Activated CD8-positive, alpha-beta memory T cell treated with anti-CD3 and anti-CD28 coated beads for 24 hours (primary cell): ENCODE results near the gene KRTAP9-6.
"Not testable (repeated sequence)": the region's sequence is repeated elsewhere in the genome, so short reads cannot be mapped to it uniquely, and the experiment has no call there.

Experiments
- DNase-seq: peaks from one replicate; pipeline ENCODE4 v3.0.0-alpha.2; 2020

Gene KRTAP9-6, protein sequence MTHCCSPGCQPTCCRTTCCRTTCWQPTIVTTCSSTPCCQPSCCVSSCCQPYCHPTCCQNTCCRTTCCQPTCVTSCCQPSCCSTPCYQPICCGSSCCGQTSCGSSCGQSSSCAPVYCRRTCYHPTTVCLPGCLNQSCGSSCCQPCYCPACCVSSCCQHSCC

DNA sequence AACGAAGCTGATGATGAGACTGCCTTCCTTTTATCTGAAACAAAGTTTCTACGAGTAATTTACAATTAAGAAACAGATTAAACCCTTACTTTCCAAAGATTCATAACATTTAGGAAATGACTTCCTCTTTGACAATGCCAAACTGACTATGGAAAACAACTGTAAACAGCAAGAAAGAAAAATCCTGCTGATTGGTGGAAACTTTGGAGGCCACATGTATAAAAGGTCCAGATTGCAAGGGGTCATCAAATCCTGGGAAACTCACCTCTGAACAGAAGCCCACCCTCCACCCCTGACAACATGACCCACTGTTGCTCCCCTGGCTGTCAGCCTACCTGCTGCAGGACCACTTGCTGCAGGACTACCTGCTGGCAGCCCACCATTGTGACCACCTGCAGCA lies at the start of gene KRTAP9-6:
Gene KRTAP9-6 (plus strand): TSS at position 301 of the 400 bp plus-strand sequence. CDS start 0 bp downstream, at position 301.
- no peak for DNase-seq

DNA sequence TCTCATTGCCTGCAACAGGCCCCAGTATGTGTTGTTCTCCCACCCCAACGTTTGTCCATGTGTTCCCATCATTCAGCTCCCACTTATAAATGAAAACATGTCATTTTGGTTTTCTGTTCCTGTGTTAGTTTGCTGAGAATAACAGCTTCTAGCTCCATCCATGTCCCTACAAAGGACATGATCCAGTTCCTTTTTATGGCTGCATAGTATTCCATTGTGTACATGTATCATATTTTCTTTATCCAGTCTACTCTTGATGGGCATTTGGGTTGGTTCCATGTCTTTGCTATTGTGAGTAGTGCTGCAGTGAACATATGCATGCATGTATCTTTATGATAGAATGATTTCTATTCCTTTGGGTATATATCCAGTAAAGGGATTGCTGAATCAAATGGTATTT lies 49.5 kb upstream of the KRTAP9-6 start:
- no peak for DNase-seq

DNA sequence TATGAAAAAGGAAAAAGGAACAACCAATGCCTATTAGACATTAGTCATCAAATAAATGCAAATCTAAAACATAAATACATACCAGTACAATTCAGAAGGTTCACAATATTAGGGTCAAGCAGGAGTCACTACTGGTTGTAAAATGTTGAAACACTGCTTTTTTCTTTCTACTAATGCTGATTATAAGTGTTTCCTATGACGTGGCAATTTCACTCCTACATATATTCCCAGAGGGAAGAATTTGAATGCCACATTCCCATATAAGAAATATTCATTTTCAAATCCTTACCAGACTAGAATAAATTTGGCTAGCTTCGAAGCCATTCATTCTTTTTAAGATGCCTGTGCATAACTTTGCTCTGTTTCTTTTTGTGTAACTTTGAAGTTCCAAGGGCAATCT lies 41.4 kb upstream of the KRTAP9-6 start:
- DNase-seq = no peak

DNA sequence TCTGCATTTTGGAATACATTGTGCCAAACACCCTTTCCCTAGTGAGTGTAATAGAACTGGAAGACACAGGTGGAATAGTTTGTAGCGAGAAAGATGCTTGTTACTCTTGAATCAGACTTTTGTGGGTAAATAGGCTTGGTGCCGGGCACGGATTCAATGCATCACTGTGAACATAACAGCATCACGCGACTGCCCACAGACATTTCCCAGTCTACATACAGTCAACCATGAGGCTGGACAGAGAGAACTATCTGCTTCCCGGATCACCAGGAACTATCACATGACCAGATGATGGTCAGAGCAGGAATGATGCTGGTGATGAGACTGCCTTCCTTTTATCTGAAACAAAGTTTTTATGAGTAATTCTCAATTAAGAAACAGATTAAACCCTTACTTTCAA lies 39.1 kb upstream of the KRTAP9-6 start:
- no peak for DNase-seq

DNA sequence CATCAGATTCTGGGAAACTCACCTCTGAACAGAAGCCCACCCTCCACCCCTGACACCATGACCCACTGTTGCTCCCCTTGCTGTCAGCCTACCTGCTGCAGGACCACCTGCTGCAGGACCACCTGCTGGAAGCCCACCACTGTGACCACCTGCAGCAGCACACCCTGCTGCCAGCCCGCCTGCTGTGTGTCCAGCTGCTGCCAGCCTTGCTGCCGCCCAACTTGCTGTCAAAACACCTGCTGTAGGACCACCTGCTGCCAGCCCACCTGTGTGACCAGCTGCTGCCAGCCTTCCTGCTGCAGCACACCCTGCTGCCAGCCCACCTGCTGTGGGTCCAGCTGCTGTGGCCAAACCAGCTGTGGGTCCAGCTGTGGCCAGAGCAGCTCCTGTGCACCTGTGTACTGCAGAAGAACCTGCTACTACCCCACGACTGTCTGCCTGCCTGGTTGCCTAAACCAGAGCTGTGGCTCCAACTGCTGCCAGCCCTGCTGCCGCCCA lies 38.5 kb upstream of the KRTAP9-6 start, which contains the start of gene KRTAP9-2:
Gene KRTAP9-2 (plus strand): TSS at position 51 of the 498 bp plus-strand sequence. CDS start 7 bp downstream, at position 58.
- DNase-seq = not testable (repeated sequence)

DNA sequence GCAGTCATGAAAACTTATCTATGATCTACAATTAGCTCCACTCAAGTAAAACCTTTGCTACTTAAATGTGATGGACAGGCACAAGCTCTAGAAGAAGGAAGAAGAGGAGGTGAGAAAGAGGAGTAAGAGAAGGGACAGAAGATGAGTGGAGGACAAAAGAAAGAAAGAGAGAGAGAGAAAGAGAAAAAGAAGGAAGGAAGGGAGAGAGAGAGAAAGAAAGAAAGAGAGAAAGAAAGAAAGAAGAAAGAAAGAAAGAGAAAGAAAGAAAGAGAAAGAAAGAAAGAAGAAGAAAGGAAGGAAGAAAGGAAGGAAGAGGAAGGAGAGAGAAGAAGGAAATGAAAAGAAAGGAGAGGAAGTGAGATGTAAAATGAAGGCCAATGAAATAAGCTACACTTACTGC lies 35.1 kb upstream of the KRTAP9-6 start:
- DNase-seq = no peak

DNA sequence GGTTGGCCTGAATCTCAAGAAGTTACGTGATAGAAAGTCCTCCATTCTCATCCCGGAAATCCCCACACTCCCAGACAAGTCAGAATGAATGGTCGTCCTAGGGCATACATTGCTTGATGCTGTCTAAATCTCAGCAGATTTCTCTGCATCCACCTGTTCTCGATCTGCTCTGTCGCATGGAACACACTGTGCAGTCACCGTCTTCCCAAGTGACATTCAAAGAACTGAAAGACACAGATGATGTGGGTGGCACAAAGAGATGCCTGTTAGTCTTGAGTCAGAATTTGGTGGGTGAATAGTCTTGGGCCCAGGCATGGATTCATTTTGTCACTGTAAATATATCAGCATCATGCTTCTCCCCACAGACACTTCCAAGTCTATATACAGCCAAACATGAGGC lies 33.4 kb upstream of the KRTAP9-6 start:
- no peak for DNase-seq

DNA sequence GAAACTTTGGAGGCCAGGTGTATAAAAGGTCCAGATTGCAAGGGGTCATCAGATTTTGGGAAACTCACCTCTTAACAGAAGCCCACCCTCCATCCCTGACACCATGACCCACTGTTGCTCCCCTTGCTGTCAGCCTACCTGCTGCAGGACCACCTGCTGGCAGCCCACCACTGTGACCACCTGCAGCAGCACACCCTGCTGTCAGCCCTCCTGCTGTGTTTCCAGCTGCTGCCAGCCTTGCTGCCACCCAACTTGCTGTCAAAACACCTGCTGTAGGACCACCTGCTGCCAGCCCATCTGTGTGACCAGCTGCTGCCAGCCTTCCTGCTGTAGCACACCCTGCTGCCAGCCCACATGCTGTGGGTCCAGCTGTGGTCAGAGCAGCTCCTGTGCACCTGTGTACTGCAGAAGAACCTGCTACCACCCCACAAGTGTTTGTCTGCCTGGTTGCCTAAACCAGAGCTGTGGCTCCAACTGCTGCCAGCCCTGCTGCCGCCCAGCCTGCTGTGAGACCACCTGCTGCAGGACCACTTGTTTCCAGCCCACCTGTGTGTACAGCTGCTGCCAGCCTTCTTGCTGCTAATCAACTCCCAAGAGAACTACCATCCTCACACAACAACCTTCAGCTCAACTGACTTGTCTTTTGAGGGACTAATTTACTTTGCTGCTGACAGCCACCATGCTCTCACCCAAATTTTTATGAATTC lies 32.6 kb upstream of the KRTAP9-6 start, which contains the start of gene KRTAP9-3:
Gene KRTAP9-3 (plus strand): TSS at position 51 of the 707 bp plus-strand sequence. CDS start 53 bp downstream, at position 104.
- DNase-seq = not testable (repeated sequence)

DNA sequence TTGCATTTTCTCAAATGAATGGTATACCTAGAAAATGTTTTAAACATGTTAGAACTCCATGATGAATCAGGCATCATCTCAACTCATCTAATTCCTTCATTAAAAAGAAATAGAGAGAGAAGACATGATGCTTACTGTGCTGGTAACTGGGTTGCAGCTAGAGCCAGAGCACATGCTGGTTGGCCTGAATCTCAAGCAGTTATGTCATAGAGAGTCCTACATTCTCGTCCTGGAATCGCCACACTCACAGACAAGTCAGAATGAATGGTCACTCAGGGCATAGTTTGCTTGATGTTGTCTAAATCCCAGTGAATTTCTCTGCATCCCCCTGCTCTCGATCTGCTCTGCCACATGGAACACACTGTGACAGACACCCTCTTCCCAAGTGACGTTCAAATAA lies 28.1 kb upstream of the KRTAP9-6 start:
- not testable (repeated sequence) for DNase-seq

DNA sequence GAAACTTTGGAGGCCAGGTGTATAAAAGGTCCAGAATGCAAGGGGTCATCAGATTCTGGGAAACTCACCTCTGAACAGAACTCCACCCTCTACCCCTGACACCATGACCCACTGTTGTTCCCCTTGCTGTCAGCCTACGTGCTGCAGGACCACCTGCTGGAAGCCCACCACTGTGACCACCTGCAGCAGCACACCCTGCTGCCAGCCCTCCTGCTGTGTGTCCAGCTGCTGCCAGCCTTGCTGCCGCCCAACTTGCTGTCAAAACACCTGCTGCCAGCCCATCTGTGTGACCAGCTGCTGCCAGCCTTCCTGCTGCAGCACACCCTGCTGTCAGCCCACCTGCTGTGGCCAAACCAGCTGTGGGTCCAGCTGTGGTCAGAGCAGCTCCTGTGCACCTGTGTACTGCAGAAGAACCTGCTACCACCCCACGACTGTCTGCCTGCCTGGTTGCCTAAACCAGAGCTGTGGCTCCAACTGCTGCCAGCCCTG lies 27.2 kb upstream of the KRTAP9-6 start, which contains the start of gene KRTAP9-8:
Gene KRTAP9-8 (plus strand): TSS at position 51 of the 489 bp plus-strand sequence. CDS start 53 bp downstream, at position 104.
- not testable (repeated sequence) for DNase-seq

DNA sequence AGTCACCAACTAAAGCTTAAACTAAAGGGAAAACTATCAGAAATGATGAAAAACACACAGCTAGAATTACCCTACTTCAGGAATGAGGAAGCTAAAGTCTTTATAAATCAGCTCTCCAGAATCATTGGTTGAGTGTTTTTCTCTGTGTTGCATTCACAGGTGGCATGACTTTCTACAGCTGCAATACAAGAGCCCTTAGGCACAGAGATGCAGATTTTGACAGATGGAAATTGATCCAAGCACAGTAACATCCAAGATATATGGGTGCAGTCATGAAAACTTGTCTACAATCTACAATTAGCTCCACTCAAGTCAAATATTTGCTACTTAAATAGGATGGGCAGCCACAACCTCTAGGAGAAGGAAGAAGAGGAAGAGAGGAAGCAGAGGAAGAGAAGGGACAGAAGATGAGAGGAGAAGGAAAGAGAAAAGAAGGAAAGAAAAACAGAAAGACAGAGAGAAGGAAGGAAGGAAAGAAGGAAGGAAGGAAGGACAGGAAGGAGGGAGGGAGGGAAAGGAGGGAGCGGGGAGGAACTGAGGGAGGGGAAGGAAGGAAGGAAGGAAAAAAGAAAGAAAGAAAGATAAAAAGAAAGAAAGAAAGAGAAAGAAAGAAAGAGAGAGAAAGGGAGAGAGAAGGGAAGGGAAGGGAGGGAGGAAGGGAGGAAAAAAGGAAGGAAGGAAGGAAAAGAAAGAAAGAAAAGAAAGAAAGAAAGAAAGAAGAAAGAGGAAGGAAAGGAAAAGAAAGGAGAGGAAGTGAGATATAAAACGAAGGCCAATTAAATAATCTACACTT lies 18.0 kb upstream of the KRTAP9-6 start:
- DNase-seq = not testable (repeated sequence)

DNA sequence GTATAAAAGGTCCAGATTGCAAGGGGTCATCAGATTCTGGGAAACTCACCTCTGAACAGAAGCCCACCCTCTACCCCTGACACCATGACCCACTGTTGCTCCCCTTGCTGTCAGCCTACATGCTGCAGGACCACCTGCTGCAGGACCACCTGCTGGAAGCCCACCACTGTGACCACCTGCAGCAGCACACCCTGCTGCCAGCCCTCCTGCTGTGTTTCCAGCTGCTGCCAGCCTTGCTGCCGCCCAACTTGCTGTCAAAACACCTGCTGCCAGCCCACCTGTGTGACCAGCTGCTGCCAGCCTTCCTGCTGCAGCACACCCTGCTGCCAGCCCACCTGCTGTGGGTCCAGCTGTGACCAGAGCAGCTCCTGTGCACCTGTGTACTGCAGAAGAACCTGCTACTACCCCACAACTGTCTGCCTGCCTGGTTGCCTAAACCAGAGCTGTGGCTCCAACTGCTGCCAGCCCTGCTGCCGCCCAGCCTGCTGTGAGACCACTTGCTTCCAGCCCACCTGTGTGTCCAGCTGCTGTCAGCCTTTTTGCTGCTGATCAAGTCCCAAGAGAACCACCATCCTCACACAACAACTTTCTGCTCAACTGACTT lies 15.4 kb upstream of the KRTAP9-6 start, which contains the start of gene KRTAP9-4:
Gene KRTAP9-4 (plus strand): TSS at position 51 of the 604 bp plus-strand sequence. CDS start 34 bp downstream, at position 85.
- not testable (repeated sequence) for DNase-seq

DNA sequence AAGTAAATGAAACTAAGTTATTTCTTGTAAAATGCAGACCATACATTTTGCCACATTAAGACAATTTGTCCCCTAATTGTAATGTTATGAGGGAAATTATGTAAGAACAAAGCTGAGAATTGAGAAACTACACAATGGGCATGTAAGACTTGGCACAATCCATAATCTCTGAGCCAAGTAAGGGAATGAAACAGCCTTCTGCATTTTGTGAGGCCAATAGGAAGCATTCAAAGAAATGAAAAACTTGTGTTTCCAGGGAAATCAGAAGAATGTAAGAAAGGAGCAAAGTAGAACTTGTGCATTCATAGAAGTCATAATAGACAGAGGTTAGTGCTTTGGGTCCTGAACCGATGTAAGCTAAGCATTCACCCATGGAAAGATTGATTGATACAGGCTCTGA lies 13.9 kb upstream of the KRTAP9-6 start:
- no peak for DNase-seq

DNA sequence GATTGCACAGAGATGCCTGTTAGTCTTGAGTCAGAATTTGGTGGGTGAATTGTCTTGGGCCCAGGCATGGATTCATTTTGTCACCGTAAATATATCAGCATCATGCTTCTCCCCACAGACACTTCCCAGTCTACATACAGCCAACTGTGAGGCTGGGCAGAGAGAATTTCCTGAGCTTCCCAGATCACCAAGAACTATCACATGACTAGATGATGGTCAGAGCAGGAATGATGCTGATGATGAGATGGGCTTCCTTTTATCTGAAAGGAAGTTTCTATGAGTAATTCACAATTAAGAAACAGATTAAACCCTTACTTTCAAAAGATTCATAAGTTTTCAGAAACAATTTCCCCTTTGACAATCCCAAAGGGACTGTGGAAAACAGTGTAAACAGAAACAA lies 10.3 kb upstream of the KRTAP9-6 start:
- no peak for DNase-seq

DNA sequence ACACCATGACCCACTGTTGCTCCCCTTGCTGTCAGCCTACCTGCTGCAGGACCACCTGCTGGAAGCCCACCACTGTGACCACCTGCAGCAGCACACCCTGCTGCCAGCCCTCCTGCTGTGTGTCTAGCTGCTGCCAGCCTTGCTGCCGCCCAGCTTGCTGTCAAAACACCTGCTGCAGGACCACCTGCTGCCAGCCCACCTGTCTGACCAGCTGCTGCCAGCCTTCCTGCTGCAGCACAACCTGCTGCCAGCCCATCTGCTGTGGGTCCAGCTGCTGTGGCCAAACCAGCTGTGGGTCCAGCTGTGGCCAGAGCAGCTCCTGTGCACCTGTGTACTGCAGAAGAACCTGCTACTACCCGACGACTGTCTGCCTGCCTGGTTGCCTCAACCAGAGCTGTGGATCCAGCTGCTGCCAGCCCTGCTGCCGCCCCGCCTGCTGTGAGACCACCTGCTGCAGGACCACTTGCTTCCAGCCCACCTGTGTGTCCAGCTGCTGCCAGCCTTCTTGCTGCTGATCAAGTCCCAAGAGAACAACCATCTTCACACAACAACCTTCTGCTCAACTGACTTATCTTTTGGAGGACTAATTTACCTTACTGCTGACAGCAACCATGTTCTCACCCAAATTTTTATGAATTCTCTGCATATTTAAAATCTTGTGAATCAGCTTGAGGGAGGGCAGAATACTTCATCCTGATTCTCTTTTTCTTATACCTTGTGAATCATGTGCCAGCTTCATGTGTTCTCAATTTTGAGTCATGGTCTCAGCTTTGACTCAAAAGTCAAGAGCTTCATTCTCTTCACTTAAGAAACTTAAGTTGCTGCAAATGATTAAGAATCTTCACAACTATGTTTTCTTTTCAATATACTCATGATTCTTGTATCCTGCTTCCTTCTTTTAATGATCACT lies 9.5 kb upstream of the KRTAP9-6 start, which contains the start of gene KRTAP9-9:
Gene KRTAP9-9 (plus strand): TSS at position 4 of the 910 bp plus-strand sequence.
- DNase-seq = not testable (repeated sequence)

DNA sequence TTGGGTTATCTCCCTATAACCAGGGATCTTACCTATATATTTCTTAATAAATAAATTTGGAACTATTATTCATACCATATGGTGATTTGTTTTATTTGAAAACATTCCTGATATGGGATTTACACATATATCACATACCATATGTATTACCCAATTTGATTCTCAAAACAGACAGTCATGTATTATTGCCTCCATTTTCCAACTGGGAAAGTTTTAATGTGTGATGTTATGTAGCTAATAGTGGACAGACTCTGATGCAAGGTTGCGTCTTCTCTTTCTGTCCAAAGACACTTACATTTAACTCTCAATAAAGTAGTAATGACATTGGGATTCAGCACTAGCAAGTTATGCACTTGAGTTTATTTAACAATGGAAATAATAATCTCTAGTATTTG lies 8.9 kb upstream of the KRTAP9-6 start:
- DNase-seq = no peak

DNA sequence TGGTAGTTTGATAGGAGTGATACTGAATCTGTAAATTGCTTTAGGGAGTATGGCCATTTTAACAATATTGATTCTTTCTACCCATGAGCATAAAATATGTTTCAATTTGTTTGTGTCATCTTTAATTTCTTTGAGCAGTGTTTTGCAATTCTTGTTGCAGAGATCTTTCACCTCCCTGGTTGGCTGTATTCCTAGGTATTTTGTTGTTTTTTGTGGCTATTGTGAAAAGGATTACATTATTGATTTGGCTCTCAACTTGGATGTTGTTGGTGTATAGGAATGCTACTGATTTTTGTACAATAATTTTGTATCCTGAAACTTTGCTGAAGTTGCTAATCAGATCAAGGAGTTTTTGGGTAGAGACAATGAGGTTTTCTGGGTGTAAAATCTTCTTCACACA lies 6.8 kb upstream of the KRTAP9-6 start:
- DNase-seq = no peak

DNA sequence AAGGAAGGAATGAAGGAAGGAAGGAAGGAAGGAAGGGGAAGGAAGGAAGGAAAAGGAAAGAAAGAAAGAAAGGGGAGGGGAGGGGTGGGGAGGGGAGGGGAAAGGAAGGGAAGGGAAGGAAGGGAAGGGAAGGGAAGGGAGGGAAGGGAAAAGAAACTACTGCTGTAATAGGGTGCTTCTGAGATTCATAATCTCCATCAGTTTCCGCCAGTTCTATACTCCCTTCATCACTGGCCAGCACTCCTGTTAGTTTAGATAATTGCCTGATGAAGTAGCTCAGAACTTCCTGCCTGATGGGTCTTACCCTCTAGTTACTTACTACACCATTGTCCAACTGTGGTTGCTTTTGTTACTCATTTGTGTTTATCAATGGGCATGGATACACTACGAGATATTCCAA lies 2.0 kb upstream of the KRTAP9-6 start:
- no peak for DNase-seq

DNA sequence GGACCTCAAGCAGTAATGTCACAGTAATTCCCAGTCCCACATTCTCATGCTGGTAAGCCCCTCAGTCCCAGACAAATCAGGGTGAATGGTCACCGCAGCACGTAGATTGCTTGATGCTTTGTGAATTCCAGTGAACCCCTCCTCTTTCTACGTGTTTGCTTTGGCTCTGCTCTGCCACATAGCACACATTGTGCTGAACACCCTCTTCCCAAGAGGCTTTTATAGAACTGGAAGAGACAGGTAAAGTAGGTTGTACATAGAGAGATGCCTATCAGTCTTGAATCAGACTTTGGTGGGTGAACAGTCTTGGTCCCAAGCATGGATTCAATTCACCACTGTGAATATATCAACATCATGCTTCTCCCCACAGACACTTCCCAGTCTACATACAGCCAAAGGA lies 579 bp upstream of the KRTAP9-6 start:
- no peak for DNase-seq

DNA sequence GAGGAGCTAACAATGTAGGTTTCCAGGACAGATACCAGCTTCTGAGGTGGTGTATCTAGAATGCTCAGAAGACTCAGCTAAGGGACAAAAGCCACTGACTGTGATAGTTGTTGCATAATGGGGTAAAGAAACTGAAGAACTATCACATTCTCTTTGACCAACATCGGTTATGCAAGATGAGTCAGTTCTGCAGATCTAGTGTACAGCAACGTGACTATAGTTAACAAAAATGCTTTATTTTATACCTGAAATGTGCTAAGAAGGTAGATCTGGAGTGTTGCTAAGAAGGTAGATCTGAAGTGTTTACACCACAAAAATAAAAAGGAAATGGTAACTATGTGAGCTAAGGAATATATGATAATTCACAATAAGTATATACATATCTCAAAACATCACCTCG lies 2.5 kb downstream of the KRTAP9-6 start:
- no peak for DNase-seq

DNA sequence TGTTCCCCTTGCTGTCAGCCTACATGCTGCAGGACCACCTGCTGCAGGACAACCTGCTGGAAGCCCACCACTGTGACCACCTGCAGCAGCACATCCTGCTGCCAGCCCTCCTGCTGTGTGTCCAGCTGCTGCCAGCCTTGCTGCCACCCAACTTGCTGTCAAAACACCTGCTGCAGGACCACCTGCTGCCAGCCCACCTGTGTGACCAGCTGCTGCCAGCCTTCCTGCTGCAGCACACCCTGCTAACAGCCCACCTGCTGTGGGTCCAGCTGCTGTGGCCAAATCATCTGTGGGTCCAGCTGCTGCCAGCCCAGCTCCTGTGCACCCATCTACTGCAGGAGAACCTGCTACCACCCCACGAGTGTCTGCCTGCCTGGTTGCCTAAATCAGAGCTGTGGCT lies 6.1 kb downstream of the KRTAP9-6 start:
- not testable (repeated sequence) for DNase-seq
